Fibroblast of the aortic adventitia (primary cell): ENCODE results near the gene CRISP1. TPM values are rescaled to one million over a fixed set of nuclear protein-coding genes. Genes with fewer than 3 reads are reported as not detected.

Experiments used
- DNase-seq: peaks from one replicate; pipeline ENCODE4 v3.0.0-alpha.2; 2010; ENCODE audit warnings: low read depth
- H3K4me3 ChIP-seq: 2 replicates; pipeline ENCODE4 v1.5.1; 2011; ENCODE audit warnings: low read depth, mild to moderate bottlenecking, control low read depth, low read length, moderate library complexity
- CTCF ChIP-seq: IDR thresholded peaks from 2 replicates; pipeline ENCODE4 v1.5.1; 2011; ENCODE audit warnings: mild to moderate bottlenecking, low read length, control low read depth, inconsistent platforms; ENCODE audit not compliant: insufficient read depth
- total RNA-seq: library from RNA; depleted of rRNA; stranded (reverse); fragments of >200 nt; gene quantifications from 2 replicates; pipeline ENCODE4 v1.2.3, GENCODE V29; 2012; ENCODE audit warnings: low replicate concordance

The CRISP1 gene
- total RNA-seq, 1 donor: not detected

- DNase-seq: no peak
- no peak overlapping the region for H3K4me3 ChIP-seq
- TF ChIP-seq CTCF: no peak
These were observed 18.7 kb downstream of the CRISP1 start for GRCh38 chr6:49847673-49848072.

GRCh38 chr6:49847014-49847413 is 19.3 kb downstream of the CRISP1 start:
- no peak overlapping the region for H3K4me3 ChIP-seq
- DNase-seq: no peak
- TF ChIP-seq CTCF: no peak

- TF ChIP-seq CTCF: no peak
- no peak for DNase-seq
- no peak overlapping the region for H3K4me3 ChIP-seq
These were observed 24.9 kb downstream of the CRISP1 start for GRCh38 chr6:49841424-49841823.

- DNase-seq: no peak
- no peak overlapping the region for H3K4me3 ChIP-seq
- TF ChIP-seq CTCF: no peak
These were observed 26.4 kb downstream of the CRISP1 start for GRCh38 chr6:49839957-49840356.

GRCh38 chr6:49839162-49839561 is 27.2 kb downstream of the CRISP1 start:
- DNase-seq: no peak
- TF ChIP-seq CTCF: no peak
- H3K4me3 ChIP-seq: no peak overlapping the region

- DNase-seq: no peak
- no peak overlapping the region for H3K4me3 ChIP-seq
- TF ChIP-seq CTCF: no peak
These were observed 31.2 kb downstream of the CRISP1 start for GRCh38 chr6:49835140-49835539.

GRCh38 chr6:49833386-49833785 is 32.9 kb downstream of the CRISP1 start:
- TF ChIP-seq CTCF: no peak
- no peak overlapping the region for H3K4me3 ChIP-seq

More at GRCh38 chr6:49833386-49833785, 32.9 kb downstream of the CRISP1 start:
- no peak for DNase-seq
